Astrocyte (in vitro differentiated cells and primary cell): ENCODE measurements around the gene RUNDC1. TPM values are rescaled to one million over a fixed set of nuclear protein-coding genes. Genes with fewer than 3 reads are reported as not detected.

Experiments used
- DNase-seq: peaks from one replicate; pipeline ENCODE4 v3.0.0-alpha.2; 2010; ENCODE audit warnings: low read depth
- FAIRE-seq: peaks from 2 replicates; lab custom pipeline; 2011; peaks lifted over from hg19 to GRCh38; lab: Jason Lieb, UNC
- H2AFZ ChIP-seq: 2 replicates; pipeline ENCODE4 v1.6.0; 2012; ENCODE audit warnings: low read depth, low read length, inconsistent platforms
- H3K27ac ChIP-seq: 2 replicates; pipeline ENCODE4 v1.5.1; 2011; ENCODE audit warnings: low read depth, low read length, inconsistent platforms
- H3K27me3 ChIP-seq: 2 replicates; pipeline ENCODE4 v1.6.0; 2011; ENCODE audit warnings: low read length, inconsistent platforms; ENCODE audit not compliant: insufficient read depth
- H3K36me3 ChIP-seq: 2 replicates; pipeline ENCODE4 v1.5.1; 2011; ENCODE audit warnings: low read length, inconsistent platforms; ENCODE audit not compliant: insufficient read depth
- H3K4me1 ChIP-seq: 2 replicates; pipeline ENCODE4 v1.5.1; 2011; ENCODE audit warnings: low read length, inconsistent platforms; ENCODE audit not compliant: insufficient read depth
- H3K4me2 ChIP-seq: 2 replicates; pipeline ENCODE4 v1.6.0; 2012; ENCODE audit warnings: low read length, inconsistent platforms
- H3K4me3 ChIP-seq: 2 replicates; pipeline ENCODE4 v1.5.1; 2011; ENCODE audit warnings: low read depth, mild to moderate bottlenecking, low read length, inconsistent platforms; ENCODE audit not compliant: insufficient read depth
- H3K79me2 ChIP-seq: 2 replicates; pipeline ENCODE4 v1.6.0; 2012; ENCODE audit warnings: mild to moderate bottlenecking, low read length, inconsistent platforms; ENCODE audit not compliant: insufficient read depth
- H3K9ac ChIP-seq: 2 replicates; pipeline ENCODE4 v1.6.0; 2012; ENCODE audit warnings: mild to moderate bottlenecking, low read length, inconsistent platforms
- H3K9me3 ChIP-seq: 2 replicates; pipeline ENCODE4 v1.5.1; 2012; ENCODE audit warnings: low read depth, mild to moderate bottlenecking, low read length, inconsistent platforms; ENCODE audit not compliant: insufficient read depth
- H4K20me1 ChIP-seq: 2 replicates; pipeline ENCODE4 v1.6.0; 2012; ENCODE audit warnings: low read length, inconsistent platforms; ENCODE audit not compliant: insufficient read depth
- H3K27ac Mint-ChIP-seq: one replicate; pipeline ENCODE4 v1.8.0; 2021; ENCODE audit warnings: mild to moderate bottlenecking, mixed read lengths; ENCODE audit not compliant: unreplicated experiment
- H3K27me3 Mint-ChIP-seq: one replicate; pipeline ENCODE4 v1.8.0; 2021; ENCODE audit warnings: low read depth, mixed read lengths; ENCODE audit not compliant: unreplicated experiment
- H3K36me3 Mint-ChIP-seq: one replicate; pipeline ENCODE4 v1.8.0; 2021; ENCODE audit warnings: low read depth, mixed read lengths; ENCODE audit not compliant: unreplicated experiment
- H3K4me1 Mint-ChIP-seq: one replicate; pipeline ENCODE4 v1.8.0; 2021; ENCODE audit warnings: low read depth, mixed read lengths; ENCODE audit not compliant: unreplicated experiment
- H3K4me3 Mint-ChIP-seq: one replicate; pipeline ENCODE4 v1.8.0; 2021; ENCODE audit warnings: mild to moderate bottlenecking, moderate library complexity, mixed read lengths; ENCODE audit not compliant: unreplicated experiment
- H3K9me3 Mint-ChIP-seq: one replicate; pipeline ENCODE4 v1.8.0; 2021; ENCODE audit warnings: mild to moderate bottlenecking, mixed read lengths; ENCODE audit not compliant: unreplicated experiment
- CTCF ChIP-seq: IDR thresholded peaks from 2 replicates; pipeline ENCODE4 v1.5.1; 2011; ENCODE audit warnings: low read depth, mild to moderate bottlenecking, inconsistent platforms, low read length, moderate library complexity; ENCODE audit not compliant: insufficient read depth
- EZH2 ChIP-seq: IDR thresholded peaks from 2 replicates; pipeline ENCODE4 v1.6.1; 2012; ENCODE audit warnings: mild to moderate bottlenecking, low read length, inconsistent platforms; ENCODE audit not compliant: insufficient read depth
- total RNA-seq: library from RNA; stranded (reverse); gene quantifications from 2 replicates; pipeline ENCODE4 v1.2.1, GENCODE V29; 2021

RUNDC1 gene
- total RNA-seq, 1 donor from 2014 or later: 13.8 TPM

DNA sequence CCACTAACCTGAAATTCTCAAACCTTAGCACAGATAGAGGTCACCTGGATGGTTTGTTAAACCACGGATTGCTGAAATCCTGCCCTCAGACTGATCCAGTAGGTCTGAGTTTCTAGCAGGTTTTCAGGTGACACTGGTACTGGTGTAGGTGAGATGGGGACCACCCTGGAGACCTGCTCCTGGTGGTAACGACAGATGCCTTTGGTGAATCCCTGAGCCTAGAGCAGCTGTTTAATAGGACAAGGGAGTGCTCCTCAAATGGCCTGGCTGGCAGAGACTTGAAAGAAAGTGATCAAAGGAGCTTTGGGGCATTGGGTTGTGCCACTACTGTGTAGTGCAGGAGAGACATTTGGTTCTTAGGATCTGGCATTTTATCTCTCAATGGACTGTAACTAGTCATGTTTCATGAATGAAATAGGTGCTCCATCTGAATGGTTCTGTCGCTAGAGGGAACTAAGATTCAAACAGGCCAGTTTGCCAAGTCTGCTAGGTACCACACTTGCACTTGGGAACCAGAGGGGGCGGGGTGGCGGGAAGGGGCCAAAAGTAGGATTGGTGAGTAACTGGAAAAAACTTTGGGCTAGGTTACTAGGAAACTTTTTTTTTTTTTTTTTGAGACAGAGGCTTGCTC, 23.3 kb downstream of the RUNDC1 start:
- peaks cover 44% of the 10 kb centered on the region for H3K36me3 Mint-ChIP-seq
- Histone ChIP-seq H3K9ac (peak overlapping the region; percentile 51), H3K79me2 (peaks cover 36% of the 10 kb centered on the region), H4K20me1 (peaks cover 51% of the 10 kb centered on the region), H3K27ac (peak overlapping the region; percentile 16), H3K36me3 (peaks cover 35% of the 10 kb centered on the region), H3K4me1 (peaks cover 34% of the 10 kb centered on the region), H3K9me3 (no peaks in the 10 kb centered on the region), H3K4me2 (peak overlapping the region; percentile 25), H3K4me3 (no peak overlapping the region), H2AFZ (no peak overlapping the region), H3K27me3 (no peaks in the 10 kb centered on the region)
- H3K4me3 Mint-ChIP-seq: no peak overlapping the region
- H3K27ac Mint-ChIP-seq: peak overlapping the region; percentile 72
- H3K4me1 Mint-ChIP-seq: peaks cover 36% of the 10 kb centered on the region
- peak; percentile 66 for DNase-seq
- H3K27me3 Mint-ChIP-seq: no peaks in the 10 kb centered on the region
- no peak for FAIRE-seq
- TF ChIP-seq EZH2: no peak
- no peak for TF ChIP-seq CTCF
- H3K9me3 Mint-ChIP-seq: peaks cover 2% of the 10 kb centered on the region

DNA sequence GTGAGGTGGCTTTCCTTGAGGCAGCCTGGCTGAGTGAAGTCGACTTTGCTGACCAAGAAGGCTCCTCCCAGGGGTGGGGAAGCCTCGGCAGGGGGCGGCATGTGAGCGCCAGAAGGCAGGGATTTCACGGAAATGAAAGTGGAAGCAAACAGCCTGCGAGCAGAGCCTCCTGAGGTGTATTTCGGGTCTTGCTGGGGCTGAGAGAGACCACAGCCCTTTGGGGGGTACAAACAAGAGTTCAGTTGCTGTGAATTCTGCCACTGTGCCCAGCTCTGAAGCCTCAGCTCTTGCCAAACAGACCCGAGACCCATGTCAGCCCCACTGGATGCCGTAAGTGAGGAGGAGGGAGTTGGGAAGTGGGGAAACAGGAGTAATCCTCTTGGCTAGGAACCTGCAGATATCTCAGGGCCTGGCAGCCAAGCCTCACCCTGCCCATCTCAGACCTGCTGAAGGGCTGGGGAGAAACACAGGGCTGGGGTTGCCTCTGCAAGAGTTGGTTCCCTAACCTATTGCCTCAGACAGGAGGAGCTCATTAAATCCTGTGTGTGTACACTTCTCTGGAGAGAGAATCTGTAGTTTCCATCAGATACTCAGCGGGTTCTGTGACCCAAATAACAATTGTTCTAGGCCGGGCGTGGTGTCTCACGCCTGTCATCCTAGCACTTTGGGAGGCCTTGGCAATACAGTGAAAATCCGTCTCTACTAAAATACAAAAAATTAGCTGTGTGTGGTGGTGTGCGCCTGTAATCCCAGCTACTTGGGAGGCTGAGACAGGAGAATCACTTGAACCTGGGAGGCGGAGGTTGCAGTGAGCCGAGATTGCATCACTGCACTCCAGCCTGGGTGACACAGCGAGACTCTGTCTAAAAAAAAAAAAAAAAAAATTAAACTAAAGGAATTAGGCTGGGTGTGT, 26.5 kb downstream of the RUNDC1 start, which contains the start of gene IFI35:
Gene IFI35 (plus strand): TSS at position 146 of the 913 bp plus-strand sequence. CDS start 164 bp downstream, at position 310.
- Histone ChIP-seq H3K79me2 (peaks cover 8% of the 10 kb centered on the region), H3K4me1 (peaks cover 12% of the 10 kb centered on the region), H3K9me3 (no peaks in the 10 kb centered on the region), H3K4me3 (peak within 1 kb of the TSS; percentile 78), H2AFZ (peak within 1 kb of the TSS; percentile 61), H3K9ac (peak within 1 kb of the TSS; percentile 87), H4K20me1 (peaks cover 22% of the 10 kb centered on the region), H3K4me2 (peak within 1 kb of the TSS; percentile 87), H3K27ac (peak within 1 kb of the TSS; percentile 69), H3K36me3 (peaks cover 20% of the 10 kb centered on the region), H3K27me3 (no peaks in the 10 kb centered on the region)
- peak within 1 kb of the TSS; percentile 94 for H3K4me3 Mint-ChIP-seq
- peaks cover 29% of the 10 kb centered on the region for H3K4me1 Mint-ChIP-seq
- peak; percentile 74 for DNase-seq
- peaks cover 29% of the 10 kb centered on the region for H3K36me3 Mint-ChIP-seq
- H3K9me3 Mint-ChIP-seq: peaks cover 2% of the 10 kb centered on the region
- peak within 1 kb of the TSS; percentile 97 for H3K27ac Mint-ChIP-seq
- no peak for TF ChIP-seq EZH2
- no peak for TF ChIP-seq CTCF
- no peak for FAIRE-seq
- no peaks in the 10 kb centered on the region for H3K27me3 Mint-ChIP-seq
